ENCODE results near the gene DNAJC5. TPM values are rescaled to one million over a fixed set of nuclear protein-coding genes. Genes with fewer than 3 reads are reported as not detected.

The DNAJC5 gene
- total RNA-seq, 1 donor from 2014 or later: 42.8 TPM

DNA sequence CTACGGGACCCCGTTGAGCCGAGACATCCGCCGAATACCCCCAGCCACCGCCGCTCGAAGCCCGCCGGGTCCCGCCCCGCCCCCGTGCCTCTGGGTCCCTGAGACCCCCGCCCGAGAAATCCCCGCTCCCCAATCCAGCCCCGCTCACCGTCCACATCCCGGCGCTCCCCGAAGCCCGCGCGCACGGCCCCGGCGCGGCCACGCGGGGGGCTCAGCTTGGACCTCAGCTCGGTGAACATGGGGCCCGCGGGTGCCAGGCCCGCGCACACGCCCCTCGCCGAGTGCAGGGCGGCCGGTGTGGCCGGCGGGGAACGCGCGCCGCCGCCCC, 84.3 kb downstream of the DNAJC5 start:
- Histone ChIP-seq H3K4me3 (peak overlapping the region; percentile 96), H3K4me1 (peaks cover 56% of the 10 kb centered on the region), H3K27me3 (ENCODE audit: low read depth) (no peaks in the 10 kb centered on the region), H3K27ac (replicated peaks) (peak overlapping the region; percentile 91), H3K9me3 (replicated peaks) (no peaks in the 10 kb centered on the region), H3K36me3 (peaks cover 12% of the 10 kb centered on the region)
- intact Hi-C loops (cut with micrococcal nuclease): no loop called here
- TF ChIP-seq, protein P1, sequence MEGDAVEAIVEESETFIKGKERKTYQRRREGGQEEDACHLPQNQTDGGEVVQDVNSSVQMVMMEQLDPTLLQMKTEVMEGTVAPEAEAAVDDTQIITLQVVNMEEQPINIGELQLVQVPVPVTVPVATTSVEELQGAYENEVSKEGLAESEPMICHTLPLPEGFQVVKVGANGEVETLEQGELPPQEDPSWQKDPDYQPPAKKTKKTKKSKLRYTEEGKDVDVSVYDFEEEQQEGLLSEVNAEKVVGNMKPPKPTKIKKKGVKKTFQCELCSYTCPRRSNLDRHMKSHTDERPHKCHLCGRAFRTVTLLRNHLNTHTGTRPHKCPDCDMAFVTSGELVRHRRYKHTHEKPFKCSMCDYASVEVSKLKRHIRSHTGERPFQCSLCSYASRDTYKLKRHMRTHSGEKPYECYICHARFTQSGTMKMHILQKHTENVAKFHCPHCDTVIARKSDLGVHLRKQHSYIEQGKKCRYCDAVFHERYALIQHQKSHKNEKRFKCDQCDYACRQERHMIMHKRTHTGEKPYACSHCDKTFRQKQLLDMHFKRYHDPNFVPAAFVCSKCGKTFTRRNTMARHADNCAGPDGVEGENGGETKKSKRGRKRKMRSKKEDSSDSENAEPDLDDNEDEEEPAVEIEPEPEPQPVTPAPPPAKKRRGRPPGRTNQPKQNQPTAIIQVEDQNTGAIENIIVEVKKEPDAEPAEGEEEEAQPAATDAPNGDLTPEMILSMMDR (IDR thresholded peaks at IDR 0.05; ENCODE audit: borderline replicate concordance): no peak
- DNase-seq: no peak

DNA sequence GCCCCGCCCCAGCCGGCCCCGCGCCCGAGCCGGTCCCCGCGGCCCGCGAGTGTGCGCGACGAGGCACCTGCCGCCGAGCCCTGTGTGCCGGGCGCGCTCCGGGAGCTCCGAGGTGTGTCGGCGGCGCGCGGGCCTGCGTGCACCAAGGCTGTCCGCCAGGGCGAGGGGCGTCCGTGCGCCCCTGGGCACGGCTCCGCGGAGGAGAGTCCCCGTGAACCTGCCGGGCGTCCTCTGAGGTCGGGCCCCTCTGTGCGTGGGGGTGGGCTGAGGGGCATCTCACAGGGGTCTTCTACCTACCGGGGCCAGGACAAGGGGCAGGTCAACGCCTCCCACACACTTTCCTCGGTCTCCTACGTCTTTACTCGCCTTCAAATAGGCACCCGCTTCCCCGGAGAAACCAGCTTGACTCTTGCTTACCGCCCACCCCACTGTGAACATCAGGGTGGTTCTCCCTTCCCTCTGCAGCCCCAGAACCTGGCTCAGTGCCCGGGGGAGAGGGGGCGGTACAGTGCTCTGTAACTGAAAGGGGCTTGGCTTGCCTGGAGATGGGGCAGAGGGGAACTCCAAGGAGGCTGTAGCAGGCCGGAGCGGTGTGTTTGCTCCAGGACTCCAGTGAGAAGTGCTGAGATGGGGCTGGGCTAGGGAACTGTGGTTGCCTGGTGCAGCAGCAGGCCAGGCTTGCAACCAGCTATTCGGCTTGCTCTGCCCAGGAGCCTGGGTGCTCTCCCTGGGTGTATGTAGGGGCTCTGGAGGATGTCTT, 84.8 kb downstream of the DNAJC5 start, which contains the start of gene SAMD10:
SAMD10 (minus strand) TSS at position 86 of the 760 bp plus-strand sequence. CDS start 175 bp downstream, outside the sequence.
- no peak for DNase-seq
- H3K27me3 ChIP-seq (ENCODE audit: low read depth): no peaks in the 10 kb centered on the region
- intact Hi-C loops (cut with micrococcal nuclease): no loop called here
- H3K9me3 ChIP-seq (replicated peaks): no peaks in the 10 kb centered on the region
- peaks cover 52% of the 10 kb centered on the region for H3K4me1 ChIP-seq
- H3K36me3 ChIP-seq: peaks cover 18% of the 10 kb centered on the region
- H3K27ac ChIP-seq (replicated peaks): peak within 1 kb of the TSS; percentile 91
- TF ChIP-seq, protein P1 (IDR thresholded peaks at IDR 0.05; ENCODE audit: borderline replicate concordance): peak; percentile 35
- H3K4me3 ChIP-seq: peak within 1 kb of the TSS; percentile 96

DNA sequence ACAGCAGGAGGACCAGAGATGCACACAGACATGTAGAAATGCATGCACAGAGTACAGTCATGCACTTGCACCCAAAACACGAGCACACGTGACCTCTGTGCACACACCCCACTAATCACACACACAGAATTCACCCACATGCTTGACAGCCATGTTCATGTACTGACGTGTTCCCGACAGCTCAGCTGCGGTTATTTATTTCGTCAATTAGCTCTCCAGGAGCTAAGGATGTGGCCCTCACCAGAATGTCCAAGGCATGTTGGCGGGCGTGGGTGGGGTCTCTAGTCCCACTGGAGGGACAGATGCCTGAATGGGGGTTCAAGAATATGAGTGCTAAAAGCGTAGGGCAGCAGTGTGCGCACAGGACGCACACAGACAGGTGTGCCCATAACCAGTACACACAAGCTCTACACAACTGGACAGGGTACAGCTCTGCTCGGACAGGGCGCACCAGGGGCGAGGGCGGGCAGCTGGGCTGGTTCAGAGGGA, 85.4 kb downstream of the DNAJC5 start:
- intact Hi-C loops (cut with micrococcal nuclease): no loop called here
- Histone ChIP-seq H3K27ac (replicated peaks) (peak overlapping the region; percentile 91), H3K9me3 (replicated peaks) (no peaks in the 10 kb centered on the region), H3K36me3 (peaks cover 24% of the 10 kb centered on the region), H3K27me3 (ENCODE audit: low read depth) (no peaks in the 10 kb centered on the region), H3K4me3 (peak overlapping the region; percentile 96), H3K4me1 (peaks cover 52% of the 10 kb centered on the region)
- DNase-seq: no peak
- TF ChIP-seq, protein P1 (IDR thresholded peaks at IDR 0.05; ENCODE audit: borderline replicate concordance): no peak

DNA sequence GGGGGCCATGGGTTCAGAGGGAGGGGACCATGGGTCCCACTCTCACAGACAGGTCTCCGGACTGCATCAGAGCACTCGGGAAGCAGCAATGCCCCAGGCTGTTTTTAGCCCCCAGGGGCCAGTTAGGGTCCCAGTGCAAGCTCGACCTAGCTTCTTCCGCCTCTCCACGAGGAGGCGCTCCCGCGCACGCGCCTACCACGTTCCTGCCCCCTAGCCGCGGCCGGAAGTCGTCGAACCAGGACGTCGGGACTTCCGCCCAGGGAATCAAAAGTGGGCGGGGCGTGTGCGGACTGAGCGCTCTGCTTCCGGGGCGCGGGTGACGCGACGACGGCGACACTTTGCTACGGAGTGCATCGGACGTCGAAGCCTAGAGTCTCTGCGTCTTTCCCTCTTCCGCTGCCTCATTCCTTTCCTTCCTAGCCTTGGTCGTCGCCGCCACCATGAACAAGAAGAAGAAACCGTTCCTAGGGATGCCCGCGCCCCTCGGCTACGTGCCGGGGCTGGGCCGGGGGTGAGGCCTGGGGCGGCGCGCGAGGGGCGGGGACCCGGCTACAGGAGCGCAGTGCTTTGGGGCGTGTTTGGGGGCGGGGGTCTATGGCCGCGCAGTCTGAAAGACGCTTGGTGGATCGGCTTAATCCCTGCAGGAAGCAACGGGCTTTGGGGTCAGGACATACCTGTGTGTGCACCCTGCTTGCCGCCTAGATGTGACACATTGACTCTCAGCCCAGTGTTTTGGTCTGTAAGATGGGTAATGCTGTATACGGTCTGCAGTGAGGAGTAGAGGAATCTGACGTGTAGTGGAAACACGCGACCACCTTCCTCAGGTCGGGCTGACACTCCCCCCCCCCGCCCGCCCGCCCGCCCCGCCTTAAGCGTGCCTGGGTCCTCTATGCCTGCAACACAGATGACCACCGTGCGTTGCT, 86.1 kb downstream of the DNAJC5 start, which contains the start of gene PRPF6:
PRPF6 (plus strand) TSS at position 327 of the 923 bp plus-strand sequence; CDS start at position 441, 114 bp downstream.
- H3K4me3 ChIP-seq: peak within 1 kb of the TSS; percentile 96
- intact Hi-C loops (cut with micrococcal nuclease): no loop called here
- no peaks in the 10 kb centered on the region for H3K9me3 ChIP-seq (replicated peaks)
- H3K4me1 ChIP-seq: peaks cover 52% of the 10 kb centered on the region
- TF ChIP-seq, protein P1 (IDR thresholded peaks at IDR 0.05; ENCODE audit: borderline replicate concordance): peak; percentile 87
- no peaks in the 10 kb centered on the region for H3K27me3 ChIP-seq (ENCODE audit: low read depth)
- DNase-seq: peak; percentile 94
- peaks cover 31% of the 10 kb centered on the region for H3K36me3 ChIP-seq
- peak within 1 kb of the TSS; percentile 91 for H3K27ac ChIP-seq (replicated peaks)

GRCh38 chr20:63982937-63983336, 88.0 kb downstream of the DNAJC5 start:
- intact Hi-C loops (cut with micrococcal nuclease): no loop called here
- no peak overlapping the region for H3K4me3 ChIP-seq
- no peak for DNase-seq
- peaks cover 49% of the 10 kb centered on the region for H3K36me3 ChIP-seq
- no peak overlapping the region for H3K27ac ChIP-seq (replicated peaks)
- H3K27me3 ChIP-seq (ENCODE audit: low read depth): no peaks in the 10 kb centered on the region
- TF ChIP-seq, protein P1 (IDR thresholded peaks at IDR 0.05; ENCODE audit: borderline replicate concordance): no peak
- H3K4me1 ChIP-seq: peaks cover 50% of the 10 kb centered on the region
- H3K9me3 ChIP-seq (replicated peaks): no peaks in the 10 kb centered on the region

Data from left ventricle myocardium inferior (tissue), 1 donor.